Stimulated activated CD4-positive, alpha-beta T cell treated with anti-CD3 and anti-CD28 coated beads, TNF-alpha, amount 100 ng/mL, for 24 hours (primary cell): Measurements from ENCODE around the gene FRYL.
A peak's percentile ranks its signal among the peaks of the same experiment; 100 is the strongest.
"Not testable (repeated sequence)": the region's sequence is repeated elsewhere in the genome, so short reads cannot be mapped to it uniquely, and the experiment has no call there.

Source experiments
- DNase-seq, 3 experiments: peaks; one replicate each; pipeline ENCODE4 v3.0.0-alpha.2; 2020; ENCODE audit warnings: low read depth in 3 of 3

FRYL gene

GRCh38 chr4:48746608-48747362, 33.3 kb downstream of the FRYL start:
- no peak for DNase-seq

GRCh38 chr4:48745223-48745622, 34.9 kb downstream of the FRYL start:
- DNase-seq = not testable (repeated sequence)

- DNase-seq = no peak
Measured at GRCh38 chr4:48742412-48742811, 37.7 kb downstream of the FRYL start.

GRCh38 chr4:48739560-48740019, 40.5 kb downstream of the FRYL start:
- no peak for DNase-seq

GRCh38 chr4:48738856-48739255, 41.2 kb downstream of the FRYL start:
- DNase-seq = no peak

GRCh38 chr4:48728906-48729496, 51.1 kb downstream of the FRYL start:
- DNase-seq = peak; percentile 7 to 39 (median 14)

- DNase-seq = no peak
Measured at GRCh38 chr4:48727666-48728459, 52.2 kb downstream of the FRYL start.

- DNase-seq = no peak
Measured at GRCh38 chr4:48725414-48725813, 54.7 kb downstream of the FRYL start.

- no peak for DNase-seq
Measured at GRCh38 chr4:48722509-48723446, 57.3 kb downstream of the FRYL start.

- no peak for DNase-seq
Measured at GRCh38 chr4:48720459-48720858, 59.6 kb downstream of the FRYL start.

GRCh38 chr4:48718818-48719465, 61.1 kb downstream of the FRYL start:
- no peak for DNase-seq

GRCh38 chr4:48716285-48716684, 63.8 kb downstream of the FRYL start:
- not testable (repeated sequence) for DNase-seq

GRCh38 chr4:48710446-48711209, 69.5 kb downstream of the FRYL start:
- no peak for DNase-seq

GRCh38 chr4:48709901-48710300, 70.2 kb downstream of the FRYL start:
- DNase-seq = no peak

- no peak for DNase-seq
Measured at GRCh38 chr4:48708610-48709009, 71.5 kb downstream of the FRYL start.

GRCh38 chr4:48706736-48707135, 73.3 kb downstream of the FRYL start:
- DNase-seq = no peak

GRCh38 chr4:48705609-48706008, 74.5 kb downstream of the FRYL start:
- DNase-seq = no peak

GRCh38 chr4:48704091-48704802, 75.8 kb downstream of the FRYL start:
- no peak for DNase-seq

GRCh38 chr4:48699475-48699874, 80.6 kb downstream of the FRYL start:
- DNase-seq = no peak
